ENCODE results near the gene OCA2. TPM values are rescaled to one million over a fixed set of nuclear protein-coding genes. Genes with fewer than 3 reads are reported as not detected.

The OCA2 gene
- total and polyA plus RNA-seq, 2 donors from 2014 or later: 0.45 to 2.5 TPM

- Histone ChIP-seq H3K9me3 (ENCODE audit: control insufficient read depth in 2 of 3, insufficient read depth in 1 of 3, low read length in 3 of 3) (peaks cover 0 to 5% (median 0%) of the 10 kb centered on the region in 3 donors), H3K36me3 (ENCODE audit: control insufficient read depth in 2 of 3, insufficient read depth in 3 of 3, low read length in 3 of 3) (no peaks in the 10 kb centered on the region), H3K4me1 (ENCODE audit: control insufficient read depth in 2 of 3, insufficient read depth in 2 of 3, low read depth in 1 of 3, low read length in 3 of 3) (no peaks in the 10 kb centered on the region), H3K27ac (ENCODE audit: low read depth in 2 of 2, low read length in 2 of 2) (no peak overlapping the region), H3K9ac (ENCODE audit: low read length in 3 of 3) (no peak overlapping the region), H3K27me3 (ENCODE audit: control insufficient read depth, insufficient read depth, low read length) (no peaks in the 10 kb centered on the region), H3K4me3 (ENCODE audit: low read length in 3 of 3) (no peak overlapping the region)
- no peak for FAIRE-seq
- intact Hi-C loops (cut with DNase I): no loop called here
- TF ChIP-seq CTCF (IDR thresholded peaks at IDR 0.05; ENCODE audit: borderline replicate concordance, extremely low read depth, insufficient read depth): no peak
- DNase-seq: no peak
These were observed 163.0 kb downstream of the OCA2 start for GRCh38 chr15:27936164-27936563.

GRCh38 chr15:27935328-27935727 lies 163.8 kb downstream of the OCA2 start:
- DNase-seq (no peak), FAIRE-seq (no peak)
- no peak for TF ChIP-seq CTCF (IDR thresholded peaks at IDR 0.05; ENCODE audit: borderline replicate concordance, extremely low read depth, insufficient read depth)
- H3K4me3 ChIP-seq (ENCODE audit: low read length in 3 of 3): no peak overlapping the region
- peaks cover 0 to 5% (median 0%) of the 10 kb centered on the region in 3 donors for H3K9me3 ChIP-seq (ENCODE audit: control insufficient read depth in 2 of 3, insufficient read depth in 1 of 3, low read length in 3 of 3)
- intact Hi-C loops (cut with DNase I): no loop called here
- no peaks in the 10 kb centered on the region for H3K36me3 ChIP-seq (ENCODE audit: control insufficient read depth in 2 of 3, insufficient read depth in 3 of 3, low read length in 3 of 3)
- no peaks in the 10 kb centered on the region for H3K27me3 ChIP-seq (ENCODE audit: control insufficient read depth, insufficient read depth, low read length)
- H3K27ac ChIP-seq (ENCODE audit: low read depth in 2 of 2, low read length in 2 of 2): no peak overlapping the region
- H3K9ac ChIP-seq (ENCODE audit: low read length in 3 of 3): no peak overlapping the region
- no peaks in the 10 kb centered on the region for H3K4me1 ChIP-seq (ENCODE audit: control insufficient read depth in 2 of 3, insufficient read depth in 2 of 3, low read depth in 1 of 3, low read length in 3 of 3)

- H3K27me3 ChIP-seq (ENCODE audit: control insufficient read depth, insufficient read depth, low read length): no peaks in the 10 kb centered on the region
- no peak overlapping the region for H3K4me3 ChIP-seq (ENCODE audit: low read length in 3 of 3)
- no peaks in the 10 kb centered on the region for H3K36me3 ChIP-seq (ENCODE audit: control insufficient read depth in 2 of 3, insufficient read depth in 3 of 3, low read length in 3 of 3)
- no peak for TF ChIP-seq CTCF (IDR thresholded peaks at IDR 0.05; ENCODE audit: borderline replicate concordance, extremely low read depth, insufficient read depth)
- H3K27ac ChIP-seq (ENCODE audit: low read depth in 2 of 2, low read length in 2 of 2): no peak overlapping the region
- intact Hi-C loops (cut with DNase I): no loop called here
- no peak for DNase-seq
- peaks cover 0 to 5% (median 0%) of the 10 kb centered on the region in 3 donors for H3K9me3 ChIP-seq (ENCODE audit: control insufficient read depth in 2 of 3, insufficient read depth in 1 of 3, low read length in 3 of 3)
- no peaks in the 10 kb centered on the region for H3K4me1 ChIP-seq (ENCODE audit: control insufficient read depth in 2 of 3, insufficient read depth in 2 of 3, low read depth in 1 of 3, low read length in 3 of 3)
- no peak overlapping the region for H3K9ac ChIP-seq (ENCODE audit: low read length in 3 of 3)
- no peak for FAIRE-seq
These were observed 164.3 kb downstream of the OCA2 start for GRCh38 chr15:27934782-27935181.

- DNase-seq (no peak), FAIRE-seq (no peak)
- Histone ChIP-seq H3K27ac (ENCODE audit: low read depth in 2 of 2, low read length in 2 of 2) (no peak overlapping the region), H3K9ac (ENCODE audit: low read length in 3 of 3) (no peak overlapping the region), H3K36me3 (ENCODE audit: control insufficient read depth in 2 of 3, insufficient read depth in 3 of 3, low read length in 3 of 3) (no peaks in the 10 kb centered on the region), H3K27me3 (ENCODE audit: control insufficient read depth, insufficient read depth, low read length) (no peaks in the 10 kb centered on the region), H3K4me1 (ENCODE audit: control insufficient read depth in 2 of 3, insufficient read depth in 2 of 3, low read depth in 1 of 3, low read length in 3 of 3) (no peaks in the 10 kb centered on the region), H3K9me3 (ENCODE audit: control insufficient read depth in 2 of 3, insufficient read depth in 1 of 3, low read length in 3 of 3) (peaks cover 0 to 5% (median 0%) of the 10 kb centered on the region in 3 donors), H3K4me3 (ENCODE audit: low read length in 3 of 3) (no peak overlapping the region)
- intact Hi-C loops (cut with DNase I): no loop called here
- TF ChIP-seq CTCF (IDR thresholded peaks at IDR 0.05; ENCODE audit: borderline replicate concordance, extremely low read depth, insufficient read depth): no peak
These were observed 165.6 kb downstream of the OCA2 start for GRCh38 chr15:27933562-27933961.
